Transverse colon (tissue), 4 donors: ENCODE results near the gene IL6. TPM values are rescaled to one million over a fixed set of nuclear protein-coding genes. Genes with fewer than 3 reads are reported as not detected.

Source experiments
- DNase-seq: peaks from one replicate; pipeline ENCODE4 v3.0.0-alpha.2; 2019
- H3K27ac ChIP-seq, 4 donors: fragments of 200-600 bp; sonication (generic); 2 replicates each; pipeline ENCODE4 v1.5.1; 2016 to 2018; ENCODE audit warnings: inconsistent platforms in 4 of 4
- H3K27me3 ChIP-seq: fragments of 200-600 bp; sonication (generic); 2 replicates; pipeline ENCODE4 v1.5.1; 2017; ENCODE audit warnings: inconsistent platforms
- H3K36me3 ChIP-seq, 4 donors: fragments of 200-600 bp; sonication (generic); 2 replicates each; pipeline ENCODE4 v1.5.1; 2017 to 2019; ENCODE audit warnings: inconsistent platforms in 4 of 4
- H3K4me1 ChIP-seq, 4 donors: fragments of 200-600 bp; sonication (generic); 2 replicates each; pipeline ENCODE4 v1.5.1; 2017 to 2020; ENCODE audit warnings: inconsistent platforms in 4 of 4
- H3K4me3 ChIP-seq, 4 donors: fragments of 200-600 bp; sonication (generic); 1 replicate in 1 of 4; 2 replicates in 3 of 4; pipeline versions ENCODE4 v1.5.1 to v1.6.1; 2017 to 2019; ENCODE audit warnings: inconsistent platforms in 4 of 4
- H3K9me3 ChIP-seq, 2 donors: fragments of 200-600 bp; sonication (generic); 2 replicates each; pipeline ENCODE4 v1.5.1; 2017 to 2019; ENCODE audit warnings: inconsistent platforms in 2 of 2
- CTCF ChIP-seq, 5 experiments: fragments of 200-600 bp in 3 of 5; fragments of 450-650 bp in 2 of 5; sonication (generic) in 3 of 5; IDR thresholded peaks; 1 replicate in 2 of 5; 2 replicates in 3 of 5; pipeline ENCODE4 v1.5.1; 2016 to 2017; ENCODE audit warnings: antibody characterized with exemption in 5 of 5, inconsistent platforms in 3 of 5, mild to moderate bottlenecking in 2 of 5, moderate library complexity in 1 of 5
- EP300 ChIP-seq: sonication (generic); formaldehyde crosslinking; IDR thresholded peaks from one replicate; pipeline ENCODE4 v1.6.1; 2017; ENCODE audit warnings: antibody characterized with exemption, low read depth
- POLR2A ChIP-seq: fragments of 450-650 bp; IDR thresholded peaks from one replicate; pipeline ENCODE4 v1.6.1; 2016; ENCODE audit warnings: antibody characterized with exemption, mild to moderate bottlenecking, moderate library complexity
- POLR2AphosphoS5 ChIP-seq, 3 donors: sonication (generic); formaldehyde crosslinking; IDR thresholded peaks; one replicate each; pipeline ENCODE4 v1.6.1; 2016; ENCODE audit warnings: antibody characterized with exemption in 3 of 3
- WGBS, 2 donors: methylation state at CpG; one replicate each; pipeline ENCODE4 v1.1.5; 2018; ENCODE audit warnings: low coverage in 1 of 2; 5-methylcytosine and 5-hydroxymethylcytosine counted together
- in situ Hi-C, 4 donors: fragments of 200-750 bp; cut with MboI; loops; one replicate each; pipeline versions ENCODE4 v1.15.0 to v1.15.1; 2017; ENCODE audit warnings: low sequenced_read_pairs in 3 of 4, low pct_ligation_motif_present in 1 of 4, low pct_unique_long_range_greater_than_20kb in 1 of 4
- intact Hi-C: fragments of 100-400 bp; cut with DNase I; formaldehyde crosslinking; loops from one replicate; pipeline ENCODE4 v1.15.1; 2023; ENCODE audit warnings: low total_unique reads
- total RNA-seq, 4 donors: library from RNA; depleted of rRNA; stranded (reverse); fragments of >200 nt; gene quantifications; one replicate each; pipeline ENCODE4 v1.1.0, GENCODE V29; 2016

The IL6 gene
- total RNA-seq, 4 donors from 2014 or later, result 0.82 to 10.8 (median 1.9) TPM; not detected in 1

- no peaks in the 10 kb centered on the region for H3K27me3 ChIP-seq
- no peaks in the 10 kb centered on the region for H3K9me3 ChIP-seq
- in situ Hi-C loops (no loop called here), intact Hi-C loops (no loop called here)
- no peak for DNase-seq
- H3K4me3 ChIP-seq, result no peak overlapping the region
- TF ChIP-seq EP300 (no peak), POLR2AphosphoS5 (IDR thresholded peaks at IDR 0.05) (no peak), CTCF (IDR thresholded peaks at IDR 0.05) (no peak), POLR2A (no peak)
- H3K36me3 ChIP-seq, result no peaks in the 10 kb centered on the region
- peaks cover 0 to 3% (median 0%) of the 10 kb centered on the region in 4 donors for H3K4me1 ChIP-seq
- WGBS, 2 donors, result 50 to 63% methylated on average over 2 of the region's 2 CpGs
- no peak overlapping the region for H3K27ac ChIP-seq
Observed at GRCh38 chr7:22681312-22681711, 45.7 kb upstream of the IL6 start.

GRCh38 chr7:22681852-22682657 lies 44.9 kb upstream of the IL6 start:
- Histone ChIP-seq H3K4me3 (no peak overlapping the region), H3K9me3 (no peaks in the 10 kb centered on the region), H3K27ac (no peak overlapping the region), H3K27me3 (no peaks in the 10 kb centered on the region), H3K36me3 (no peaks in the 10 kb centered on the region), H3K4me1 (no peaks in the 10 kb centered on the region)
- 59 to 65% methylated on average over 4 of the region's 4 CpGs for WGBS, 2 donors
- TF ChIP-seq POLR2A (no peak), POLR2AphosphoS5 (IDR thresholded peaks at IDR 0.05) (no peak), CTCF (IDR thresholded peaks at IDR 0.05) (no peak), EP300 (no peak)
- intact Hi-C loops (no loop called here), in situ Hi-C loops (no loop called here)
- no peak for DNase-seq

GRCh38 chr7:22683379-22683778 lies 43.6 kb upstream of the IL6 start:
- H3K27me3 ChIP-seq, result no peaks in the 10 kb centered on the region
- 60 to 80% methylated on average over 2 of the region's 2 CpGs for whole genome bisulfite sequencing, 2 donors
- in situ Hi-C loops, result no loop called here
- intact Hi-C loops, result no loop called here
- H3K4me3 ChIP-seq, result no peak overlapping the region
- TF ChIP-seq POLR2AphosphoS5 (IDR thresholded peaks at IDR 0.05), result no peak
- no peak for TF ChIP-seq POLR2A
- TF ChIP-seq CTCF (IDR thresholded peaks at IDR 0.05), result no peak
- TF ChIP-seq EP300, result no peak
- H3K27ac ChIP-seq, result no peak overlapping the region
- DNase-seq, result no peak
- no peaks in the 10 kb centered on the region for H3K4me1 ChIP-seq
- H3K36me3 ChIP-seq, result no peaks in the 10 kb centered on the region
- H3K9me3 ChIP-seq, result no peaks in the 10 kb centered on the region

GRCh38 chr7:22686620-22687019 lies 40.4 kb upstream of the IL6 start:
- DNase-seq, result no peak
- Histone ChIP-seq H3K9me3 (no peaks in the 10 kb centered on the region), H3K36me3 (no peaks in the 10 kb centered on the region), H3K27ac (no peak overlapping the region), H3K27me3 (no peaks in the 10 kb centered on the region), H3K4me1 (no peaks in the 10 kb centered on the region), H3K4me3 (no peak overlapping the region)
- in situ Hi-C loops, result no loop called here
- intact Hi-C loops, result no loop called here
- TF ChIP-seq POLR2A (no peak), EP300 (no peak), CTCF (IDR thresholded peaks at IDR 0.05) (no peak), POLR2AphosphoS5 (IDR thresholded peaks at IDR 0.05) (no peak)
